Kidney (tissue), 14 donors: ENCODE data around the gene MDH1. TPM values are rescaled to one million over a fixed set of nuclear protein-coding genes. Genes with fewer than 3 reads are reported as not detected.
"Not testable (repeated sequence)": the region's sequence is repeated elsewhere in the genome, so short reads cannot be mapped to it uniquely, and the experiment has no call there.

Experiments
- DNase-seq, 5 donors: peaks; one replicate each; pipeline ENCODE4 v3.0.0-alpha.2; 2013 to 2020
- FAIRE-seq: peaks from 2 replicates; lab custom pipeline; 2012; peaks lifted over from hg19 to GRCh38; lab: Jason Lieb, UNC
- H3K27ac ChIP-seq, 2 donors: one replicate each; pipeline ENCODE4 v1.7.0; 2013; ENCODE audit warnings: low read depth in 2 of 2, low read length in 2 of 2, inconsistent platforms in 1 of 2
- H3K27me3 ChIP-seq: one replicate; pipeline ENCODE4 v1.7.1; 2013; ENCODE audit warnings: low read length, inconsistent platforms; ENCODE audit not compliant: control insufficient read depth, insufficient read depth
- H3K36me3 ChIP-seq, 3 donors: one replicate each; pipeline versions ENCODE4 v1.7.0 to v1.7.1; 2013; ENCODE audit warnings: low read length in 3 of 3, control low read depth in 1 of 3, inconsistent platforms in 1 of 3; ENCODE audit not compliant: insufficient read depth in 3 of 3, control insufficient read depth in 2 of 3
- H3K4me1 ChIP-seq, 3 donors: one replicate each; pipeline versions ENCODE4 v1.7.0 to v1.7.1; 2013; ENCODE audit warnings: low read length in 3 of 3, inconsistent platforms in 1 of 3, low read depth in 1 of 3; ENCODE audit not compliant: control insufficient read depth in 2 of 3, insufficient read depth in 2 of 3
- H3K4me3 ChIP-seq, 3 donors: one replicate each; pipeline versions ENCODE4 v1.7.0 to v1.8.1; 2013; ENCODE audit warnings: low read length in 3 of 3, control low read depth in 1 of 3, inconsistent platforms in 1 of 3
- H3K9ac ChIP-seq, 3 donors: one replicate each; pipeline versions ENCODE4 v1.7.0 to v1.7.1; 2013; ENCODE audit warnings: low read length in 3 of 3, control low read depth in 1 of 3, inconsistent platforms in 1 of 3
- H3K9me3 ChIP-seq, 3 donors: one replicate each; pipeline versions ENCODE4 v1.7.0 to v1.7.1; 2013; ENCODE audit warnings: low read length in 3 of 3, control low read depth in 1 of 3, inconsistent platforms in 1 of 3; ENCODE audit not compliant: control insufficient read depth in 2 of 3, insufficient read depth in 1 of 3
- intact Hi-C: fragments of 100-400 bp; cut with DNase I; formaldehyde crosslinking; loops from one replicate; pipeline ENCODE4 v1.11.1; 2022
- polyA plus RNA-seq: library from polyadenylated mRNA; stranded (reverse); fragments of 350-450 nt; fragmentation: Illumina TruSeq; extraction: RNeasy Lipid Tissue Mini Kit (QIAGEN cat#74804); gene quantifications from one replicate; pipeline ENCODE4 v1.2.3, GENCODE V29; 2014; ENCODE audit warnings: low read depth, low replicate concordance; ENCODE audit not compliant: insufficient read depth
- total RNA-seq: library from RNA; stranded (reverse); fragmentation: NEBNext Ultra II Directional; extraction: Animal tissue kit (Norgen Biotek cat#: 25700); gene quantifications from one replicate; pipeline ENCODE4 v1.2.1, GENCODE V29; 2021
- TF ChIP-seq, protein P1 (sequence below): IDR thresholded peaks from 3 replicates; pipeline ENCODE4 v1.5.1; 2012; ENCODE audit warnings: mild to moderate bottlenecking, moderate library complexity, borderline replicate concordance; ENCODE audit not compliant: insufficient read depth; ENCODE audit errors: extremely low read depth
- donor health status: control.
- donor health status: control.
- donor health status: control.
- donor health status: control.
- donor health status: control.
- donor health status: DM: yes; HTN: yes; CAD: no.
- donor health status: Normal renal cell carcinoma (clear cell type).

The MDH1 gene
- total and polyA plus RNA-seq, 2 donors from 2014 or later: 147 to 748 TPM

DNA sequence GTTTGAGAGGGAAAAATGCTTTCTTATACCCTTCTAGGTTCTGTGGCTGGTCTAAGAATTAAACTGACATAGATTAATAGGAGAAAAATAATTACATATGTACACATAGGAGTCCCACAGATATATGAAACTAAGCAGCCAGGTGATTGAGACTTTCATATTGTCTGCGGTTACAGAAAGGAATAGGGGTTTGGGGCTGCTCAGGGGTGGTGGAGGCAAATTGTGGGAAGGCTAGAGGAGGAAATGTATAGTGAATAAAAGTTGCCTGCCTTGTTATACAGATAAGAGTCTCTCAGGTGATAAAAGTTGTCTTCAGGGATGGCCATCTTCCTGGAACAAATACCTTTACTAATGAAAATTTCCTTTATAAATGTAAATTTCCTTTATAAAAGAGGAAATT, 28.6 kb downstream of the MDH1 start:
- TF ChIP-seq, protein P1, sequence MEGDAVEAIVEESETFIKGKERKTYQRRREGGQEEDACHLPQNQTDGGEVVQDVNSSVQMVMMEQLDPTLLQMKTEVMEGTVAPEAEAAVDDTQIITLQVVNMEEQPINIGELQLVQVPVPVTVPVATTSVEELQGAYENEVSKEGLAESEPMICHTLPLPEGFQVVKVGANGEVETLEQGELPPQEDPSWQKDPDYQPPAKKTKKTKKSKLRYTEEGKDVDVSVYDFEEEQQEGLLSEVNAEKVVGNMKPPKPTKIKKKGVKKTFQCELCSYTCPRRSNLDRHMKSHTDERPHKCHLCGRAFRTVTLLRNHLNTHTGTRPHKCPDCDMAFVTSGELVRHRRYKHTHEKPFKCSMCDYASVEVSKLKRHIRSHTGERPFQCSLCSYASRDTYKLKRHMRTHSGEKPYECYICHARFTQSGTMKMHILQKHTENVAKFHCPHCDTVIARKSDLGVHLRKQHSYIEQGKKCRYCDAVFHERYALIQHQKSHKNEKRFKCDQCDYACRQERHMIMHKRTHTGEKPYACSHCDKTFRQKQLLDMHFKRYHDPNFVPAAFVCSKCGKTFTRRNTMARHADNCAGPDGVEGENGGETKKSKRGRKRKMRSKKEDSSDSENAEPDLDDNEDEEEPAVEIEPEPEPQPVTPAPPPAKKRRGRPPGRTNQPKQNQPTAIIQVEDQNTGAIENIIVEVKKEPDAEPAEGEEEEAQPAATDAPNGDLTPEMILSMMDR: no peak
- H3K9ac ChIP-seq: no peak overlapping the region
- no peaks in the 10 kb centered on the region for H3K27me3 ChIP-seq
- H3K36me3 ChIP-seq: no peaks in the 10 kb centered on the region
- H3K27ac ChIP-seq: no peak overlapping the region
- no peaks in the 10 kb centered on the region for H3K9me3 ChIP-seq
- FAIRE-seq: no peak
- intact Hi-C loops: no loop called here
- no peak overlapping the region for H3K4me3 ChIP-seq
- no peaks in the 10 kb centered on the region for H3K4me1 ChIP-seq
- DNase-seq: no peak

DNA sequence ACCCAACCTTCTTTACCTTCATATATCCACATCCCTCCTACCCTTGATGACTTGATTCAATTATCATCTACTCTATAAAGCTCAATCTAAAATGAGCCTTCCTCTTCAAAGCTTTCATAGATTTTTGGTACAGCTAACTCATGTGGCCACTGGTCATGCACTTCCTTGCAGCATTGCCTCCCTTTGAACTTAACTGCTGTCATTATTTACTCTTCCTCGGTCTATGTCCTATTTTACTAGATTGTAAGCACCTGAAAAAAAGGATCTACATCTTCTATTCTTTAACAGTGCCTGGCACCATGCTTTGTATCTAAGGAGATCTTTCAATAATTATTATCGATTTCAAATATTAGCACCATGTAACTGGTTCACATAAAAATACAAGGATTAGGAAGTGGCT, 30.6 kb downstream of the MDH1 start:
- intact Hi-C loops: no loop called here
- FAIRE-seq (no peak), DNase-seq (no peak)
- TF ChIP-seq, protein P1: no peak
- no peak overlapping the region for H3K4me3 ChIP-seq
- no peaks in the 10 kb centered on the region for H3K27me3 ChIP-seq
- H3K9ac ChIP-seq: no peak overlapping the region
- H3K4me1 ChIP-seq: no peaks in the 10 kb centered on the region
- H3K36me3 ChIP-seq: no peaks in the 10 kb centered on the region
- no peak overlapping the region for H3K27ac ChIP-seq
- H3K9me3 ChIP-seq: no peaks in the 10 kb centered on the region

DNA sequence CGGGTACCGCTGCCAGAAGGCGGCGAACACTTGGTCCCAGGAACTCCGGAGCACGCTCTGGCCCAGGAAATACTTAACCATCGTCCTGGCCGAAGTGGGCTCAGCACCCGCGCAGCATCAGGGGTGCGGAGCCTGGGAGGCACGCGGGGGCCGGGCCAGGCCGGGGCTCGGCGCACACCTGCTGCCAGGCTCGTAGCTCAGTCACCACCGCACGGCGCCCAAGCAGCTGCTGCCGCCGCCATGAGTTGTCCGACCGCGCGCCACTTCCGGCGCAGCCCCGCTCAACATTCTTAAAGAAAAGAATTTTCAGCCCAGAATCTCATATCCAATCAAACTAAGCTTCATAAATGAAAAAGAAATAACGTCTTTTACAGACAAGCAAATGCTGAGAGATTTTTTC, 34.0 kb downstream of the MDH1 start:
- Histone ChIP-seq H3K4me3 (no peak overlapping the region), H3K36me3 (no peaks in the 10 kb centered on the region), H3K4me1 (no peaks in the 10 kb centered on the region), H3K27ac (no peak overlapping the region), H3K9me3 (peaks cover 0 to 3% (median 0%) of the 10 kb centered on the region in 3 donors), H3K9ac (no peak overlapping the region), H3K27me3 (no peaks in the 10 kb centered on the region)
- no peak for DNase-seq
- TF ChIP-seq, protein P1: no peak
- FAIRE-seq: no peak
- intact Hi-C loops: no loop called here

DNA sequence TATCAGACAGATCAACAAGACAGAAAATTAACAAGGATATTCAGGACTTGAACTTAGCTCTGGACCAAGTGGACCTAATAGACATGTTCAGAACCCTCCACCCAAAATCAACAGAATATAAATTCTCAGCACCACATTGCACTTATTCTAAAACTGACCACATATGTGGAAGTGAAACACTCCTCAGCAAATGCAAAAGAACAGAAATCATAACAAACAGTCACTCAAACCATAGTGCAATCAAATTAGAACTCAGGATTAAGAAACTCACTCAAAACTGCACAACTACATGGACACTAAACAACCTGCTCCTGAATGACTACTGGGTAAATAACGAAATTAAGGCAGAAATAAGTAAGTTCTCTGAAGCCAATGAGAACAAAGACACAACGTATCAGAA, 35.0 kb downstream of the MDH1 start:
- H3K36me3 ChIP-seq, H3K4me1 ChIP-seq, H3K9ac ChIP-seq, H3K9me3 ChIP-seq, H3K4me3 ChIP-seq, FAIRE-seq, DNase-seq, H3K27me3 ChIP-seq, H3K27ac ChIP-seq, intact Hi-C loops: not testable (repeated sequence)
